GM12891 (cell line): Measurements from ENCODE around the gene TBXAS1.

Experiments used
- DNase-seq: peaks from one replicate; pipeline ENCODE4 v3.0.0; 2011; ENCODE audit warnings: low spot score; ENCODE audit not compliant: insufficient read length
- FAIRE-seq: peaks from 2 replicates; lab custom pipeline; 2011; peaks lifted over from hg19 to GRCh38; lab: Jason Lieb, UNC
- PAX5 ChIP-seq: IDR thresholded peaks from 2 replicates; pipeline ENCODE4 v1.6.1; 2011; ENCODE audit warnings: low read length, moderate library complexity, mild to moderate bottlenecking; ENCODE audit not compliant: insufficient read depth, severe bottlenecking
- POLR2A ChIP-seq: IDR thresholded peaks from 2 replicates; pipeline ENCODE4 v1.6.1; 2011; ENCODE audit warnings: low read depth, low read length, control low read depth
- POLR2AphosphoS5 ChIP-seq: IDR thresholded peaks from 2 replicates; pipeline ENCODE4 v1.6.1; 2011; ENCODE audit warnings: low read depth, low read length, control low read depth
- POU2F2 ChIP-seq: IDR thresholded peaks from 2 replicates; pipeline ENCODE4 v1.6.1; 2011; ENCODE audit warnings: low read depth, mild to moderate bottlenecking, control low read depth, low read length, moderate library complexity
- SPI1 ChIP-seq: IDR thresholded peaks from 2 replicates; pipeline ENCODE4 v1.6.1; 2011; ENCODE audit warnings: low read depth, low read length, control low read depth
- TAF1 ChIP-seq: IDR thresholded peaks from 2 replicates; pipeline ENCODE4 v1.6.1; 2011; ENCODE audit warnings: low read depth, low read length, control low read depth

The TBXAS1 gene

DNA sequence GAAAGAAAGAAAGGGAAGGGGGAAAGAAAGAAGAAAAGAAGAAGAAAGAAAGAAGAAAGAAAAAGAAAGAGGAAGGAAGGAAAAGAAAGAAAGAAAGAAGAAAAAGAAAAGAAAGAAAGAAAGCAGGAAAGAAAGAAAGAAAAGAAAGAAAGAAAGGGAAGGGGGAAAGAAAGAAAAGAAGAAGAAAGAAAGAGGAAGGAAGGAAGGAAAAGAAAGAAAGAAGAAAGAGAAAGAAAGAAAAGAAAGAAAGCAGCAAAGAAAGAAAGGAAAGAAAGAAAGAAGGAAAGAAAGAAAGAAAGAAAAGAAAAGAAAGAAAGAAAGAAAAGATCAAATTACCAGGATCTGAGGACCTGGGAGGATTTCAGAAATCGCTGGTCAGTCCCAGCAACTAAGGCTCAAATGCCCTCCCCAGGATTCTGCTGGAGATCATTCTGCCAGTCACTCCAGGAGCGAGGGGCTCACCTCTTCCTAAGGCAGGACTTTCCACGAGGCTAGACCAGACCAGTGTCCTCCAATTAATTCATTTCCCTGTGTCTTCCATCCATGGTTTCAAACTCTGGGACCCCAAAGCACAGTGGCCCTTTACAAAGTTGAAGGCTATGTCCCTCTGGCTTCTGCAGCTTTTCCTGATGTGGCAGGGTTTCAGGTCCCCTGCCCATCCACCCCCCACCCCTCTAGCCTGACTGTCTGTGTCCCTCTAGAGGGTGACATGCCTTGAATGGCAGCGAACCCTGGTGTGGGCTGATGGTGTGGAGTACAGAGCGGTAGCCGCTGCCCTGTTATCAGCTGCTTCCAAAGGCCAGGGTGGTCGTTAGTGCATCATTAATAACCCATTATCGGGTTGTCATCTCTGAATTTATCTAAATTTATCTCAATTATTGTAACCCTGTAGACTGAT is 155.8 kb downstream of the TBXAS1 start:
- DNase-seq, result no peak
- no peak for FAIRE-seq
- TF ChIP-seq TAF1 (no peak), POU2F2 (no peak), PAX5 (no peak), SPI1 (no peak), POLR2AphosphoS5 (no peak), POLR2A (no peak)

DNA sequence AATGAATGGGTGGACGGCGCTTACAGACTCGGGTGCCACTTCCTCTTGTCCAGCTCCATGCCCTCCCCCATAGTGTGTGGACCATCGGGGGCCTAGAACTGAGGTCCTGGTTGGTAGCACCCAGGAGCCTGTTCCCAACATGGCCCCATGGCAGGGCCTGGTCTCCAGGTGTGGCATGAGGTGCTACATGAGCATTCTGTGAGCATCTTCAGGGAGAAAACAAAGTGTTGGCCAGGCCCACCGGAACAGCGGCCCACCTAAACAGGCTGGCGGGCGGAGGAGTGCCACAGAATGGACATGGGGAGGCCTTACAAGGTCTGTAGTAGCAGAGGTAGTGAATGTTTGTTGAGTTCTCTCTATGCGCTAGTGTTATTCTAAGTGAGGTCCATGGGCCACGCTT is 156.7 kb downstream of the TBXAS1 start:
- FAIRE-seq, result no peak
- no peak for TF ChIP-seq TAF1
- TF ChIP-seq PAX5, result no peak
- DNase-seq, result no peak

DNA sequence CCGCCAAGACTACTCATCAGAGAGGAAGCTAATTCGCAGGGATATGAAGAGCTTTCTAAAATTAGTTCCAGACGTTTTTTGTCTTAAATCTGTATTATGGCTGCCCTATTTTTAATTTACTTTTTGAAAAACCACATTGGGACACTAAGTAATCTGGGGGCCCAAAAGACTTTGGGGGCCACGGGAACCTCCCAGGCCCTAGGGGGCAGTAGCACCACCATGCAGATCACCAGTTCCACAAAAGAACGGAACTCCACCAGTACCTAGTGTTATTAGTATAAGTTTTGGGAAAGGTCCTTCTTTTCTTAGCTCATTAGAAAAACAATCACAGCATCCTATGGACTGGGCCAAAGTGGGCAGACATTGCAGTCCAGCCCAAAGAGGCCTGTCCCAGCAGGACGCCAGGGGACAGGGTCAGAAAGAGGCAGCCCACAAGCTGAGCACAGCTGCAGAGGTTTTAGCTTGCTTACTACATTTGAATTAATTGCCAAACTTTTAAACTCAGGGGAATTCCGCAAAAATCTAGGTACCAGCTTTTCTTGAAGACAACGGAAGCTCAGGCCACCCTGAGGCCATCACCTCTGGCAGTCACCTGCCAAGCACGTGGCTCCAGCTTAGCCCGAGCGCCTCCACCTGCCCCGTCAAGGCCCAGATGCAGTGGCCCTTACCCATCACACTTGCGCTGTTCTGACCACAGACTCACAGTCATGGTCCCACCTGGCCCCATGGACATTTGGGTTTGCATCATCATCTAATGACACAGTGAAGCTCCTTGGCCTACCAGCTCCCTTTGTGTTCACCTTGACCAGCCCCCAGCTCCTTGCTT is 158.8 kb downstream of the TBXAS1 start:
- no peak for TF ChIP-seq SPI1
- no peak for TF ChIP-seq POLR2AphosphoS5
- TF ChIP-seq TAF1, result no peak
- TF ChIP-seq POU2F2, result no peak
- no peak for TF ChIP-seq POLR2A
- TF ChIP-seq PAX5, result no peak
- FAIRE-seq, result no peak
- no peak for DNase-seq

DNA sequence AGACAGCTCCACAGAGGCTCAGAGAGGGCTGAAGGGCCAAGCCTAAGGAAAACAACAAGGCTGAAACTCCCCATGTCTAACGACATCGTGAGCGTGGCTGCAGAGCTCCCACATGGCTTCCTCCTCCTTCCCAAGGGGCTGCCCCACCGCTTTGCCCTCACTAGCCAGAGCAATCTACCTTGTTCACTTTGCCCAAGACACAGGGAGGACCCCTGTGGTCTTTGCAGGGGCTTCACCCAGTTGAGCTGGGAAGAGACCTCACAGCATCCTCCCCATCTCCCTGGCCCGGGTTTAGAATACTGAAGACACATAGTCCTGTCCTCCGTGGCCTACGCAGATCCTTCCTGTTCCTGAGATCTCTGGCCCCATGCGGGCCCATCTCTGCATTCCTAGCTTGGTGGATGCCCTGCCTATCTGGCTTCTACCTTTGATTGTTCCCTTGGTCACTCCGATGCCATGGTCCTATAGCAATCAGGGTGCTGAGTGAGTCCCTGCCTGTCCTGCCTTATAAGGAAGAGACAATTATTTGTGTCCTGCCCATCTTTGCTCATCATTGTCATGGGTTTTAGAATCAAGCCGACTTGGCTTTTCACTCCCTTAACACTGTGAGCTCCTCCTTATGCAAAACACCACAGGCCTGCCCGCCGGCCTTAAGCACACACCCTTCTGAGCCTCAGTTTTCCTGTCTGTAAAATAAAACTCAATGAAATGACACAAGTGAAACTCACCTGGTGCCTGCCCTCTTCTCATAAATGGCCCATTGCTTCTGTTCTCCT is 160.5 kb downstream of the TBXAS1 start:
- FAIRE-seq, result peak; percentile 56

DNA sequence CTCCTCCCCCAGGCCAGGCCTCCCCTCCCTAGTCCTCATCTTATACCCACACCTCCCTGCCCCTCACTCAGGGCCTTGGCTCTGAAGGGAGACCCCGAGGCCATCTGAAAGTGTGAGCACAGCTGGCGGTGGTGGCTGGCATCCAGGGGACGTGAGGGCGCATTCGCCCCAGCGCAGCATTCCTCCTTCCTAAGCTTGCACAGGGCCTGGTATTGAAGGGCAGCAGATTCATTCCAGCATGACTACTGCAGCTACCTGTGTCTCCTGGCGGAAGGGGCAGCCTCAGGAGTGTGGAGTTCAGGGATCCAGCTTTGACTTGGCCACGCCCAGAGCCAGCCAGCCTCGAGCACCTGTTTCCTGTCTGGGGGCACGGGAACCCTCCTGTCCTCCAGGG is 161.1 kb downstream of the TBXAS1 start:
- no peak for TF ChIP-seq POU2F2
- TF ChIP-seq POLR2AphosphoS5, result no peak
- TF ChIP-seq SPI1, result no peak
- TF ChIP-seq PAX5, result no peak
- no peak for TF ChIP-seq POLR2A
- no peak for TF ChIP-seq TAF1
- FAIRE-seq (no peak), DNase-seq (no peak)

More for the DNA sequence above, 160.5 kb downstream of the TBXAS1 start:
- no peak for DNase-seq
- TF ChIP-seq POLR2A (no peak), POU2F2 (no peak), SPI1 (no peak), POLR2AphosphoS5 (no peak), PAX5 (no peak), TAF1 (no peak)

DNA sequence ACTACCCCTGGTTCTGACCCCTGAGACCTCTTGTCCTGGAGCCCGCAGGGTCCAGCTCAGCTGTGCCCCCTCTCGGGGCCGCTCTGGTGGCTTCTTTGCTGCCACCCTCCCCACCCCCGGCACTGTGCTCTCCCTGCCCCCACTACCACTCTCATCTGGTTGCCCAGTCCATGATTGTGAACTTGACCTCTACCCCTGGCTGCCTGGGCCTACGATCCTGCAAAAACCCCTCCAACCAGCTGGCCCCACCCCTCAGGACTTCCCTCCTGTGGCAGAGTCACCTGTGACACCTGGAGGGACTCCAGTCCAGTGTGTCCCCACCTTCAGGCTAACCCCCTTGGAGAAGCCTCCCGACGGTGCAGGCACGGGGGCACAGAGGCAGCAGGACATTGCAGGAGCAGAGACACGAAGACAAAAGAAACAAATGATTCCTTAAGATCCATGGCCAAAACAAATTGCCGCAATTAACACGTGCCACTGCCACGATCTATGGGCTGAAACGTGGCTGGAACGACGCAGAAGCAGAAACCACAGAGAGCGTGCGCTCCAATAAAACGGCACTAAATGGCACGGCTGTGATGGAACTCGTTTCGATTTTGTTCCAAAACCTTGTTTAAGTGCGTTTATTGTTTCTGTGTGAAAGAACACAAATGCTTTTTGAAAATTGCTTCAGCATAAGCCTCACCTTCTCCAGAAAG is 161.7 kb downstream of the TBXAS1 start:
- no peak for DNase-seq
- FAIRE-seq, result no peak
- TF ChIP-seq POU2F2, result no peak
- TF ChIP-seq POLR2A, result no peak
- TF ChIP-seq TAF1, result no peak
- TF ChIP-seq PAX5, result no peak
- TF ChIP-seq POLR2AphosphoS5, result no peak
- TF ChIP-seq SPI1, result no peak

DNA sequence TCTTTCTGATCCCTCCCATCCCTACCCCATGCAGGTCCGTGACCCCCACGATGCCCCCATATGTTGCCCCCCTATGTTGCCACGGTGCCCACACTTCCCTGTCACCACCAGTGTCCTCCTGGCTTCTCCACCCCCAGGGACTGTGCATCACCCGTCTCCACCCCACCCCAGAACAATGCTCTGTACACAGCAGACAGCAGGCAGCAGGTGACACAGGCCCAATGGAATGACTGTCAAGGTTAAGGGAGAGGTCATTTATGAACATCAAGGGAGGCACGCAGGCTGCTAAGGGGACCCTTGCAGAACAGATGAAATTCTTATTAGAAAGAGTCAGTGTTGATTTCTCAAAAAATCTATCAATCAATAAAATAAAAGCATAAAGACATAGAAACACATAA is 162.2 kb downstream of the TBXAS1 start:
- FAIRE-seq, result no peak
- no peak for DNase-seq
- TF ChIP-seq POLR2A (no peak), POLR2AphosphoS5 (no peak), TAF1 (no peak), POU2F2 (no peak), SPI1 (no peak), PAX5 (no peak)

DNA sequence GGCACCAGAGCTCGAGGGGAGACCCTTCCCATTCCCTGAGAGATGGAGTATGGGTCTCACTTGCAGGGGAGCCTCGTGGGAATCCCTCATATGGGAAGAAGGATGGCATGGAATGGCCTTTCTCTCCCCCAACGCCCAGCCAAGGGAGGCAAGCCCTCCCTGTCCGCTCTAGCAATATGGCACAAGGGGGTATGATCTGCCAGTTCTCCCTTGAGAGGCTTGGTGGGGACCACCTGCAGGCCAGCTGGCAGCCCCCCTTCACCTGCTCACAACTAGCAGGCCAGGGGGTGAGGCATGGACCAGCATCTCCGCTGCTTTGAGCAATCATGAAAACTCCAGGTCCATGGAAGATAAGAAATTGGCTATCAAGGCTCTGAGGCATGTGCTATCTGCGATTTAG is 162.8 kb downstream of the TBXAS1 start:
- DNase-seq, result no peak
- FAIRE-seq, result no peak
- no peak for TF ChIP-seq TAF1
- TF ChIP-seq POLR2AphosphoS5, result no peak

DNA sequence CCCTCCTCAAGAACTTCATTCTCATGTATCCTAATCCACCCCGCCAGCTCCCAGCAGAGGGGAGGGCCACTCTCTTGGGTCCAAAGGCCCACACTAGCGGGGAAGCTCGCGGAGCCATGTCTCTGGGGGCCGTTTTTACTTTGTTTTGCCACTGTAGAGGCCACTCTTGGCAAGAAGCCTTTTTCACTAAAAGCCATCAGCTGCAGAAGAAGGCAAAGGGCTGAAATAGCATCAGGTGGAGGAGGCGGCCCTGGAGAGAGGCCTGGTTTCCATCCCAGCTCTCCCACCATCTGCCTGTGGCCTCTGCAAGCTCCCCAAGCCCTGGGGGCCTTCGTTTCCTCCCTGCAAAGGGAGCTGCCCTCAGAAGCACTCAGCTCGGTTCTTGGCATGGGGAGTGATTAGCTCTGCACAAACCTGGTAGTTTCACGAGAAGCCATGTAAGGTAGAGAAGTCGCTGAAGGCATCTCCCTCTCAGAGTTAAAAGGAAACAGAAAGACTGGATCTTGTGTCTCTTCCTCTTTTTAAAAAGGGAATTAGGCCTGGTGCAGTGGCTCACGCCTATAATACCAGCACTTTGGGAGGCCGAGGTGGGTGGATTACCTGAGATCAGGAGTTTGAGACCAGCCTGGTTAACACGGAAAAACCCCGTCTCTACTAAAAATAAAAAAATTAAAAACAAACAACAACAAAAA is 163.4 kb downstream of the TBXAS1 start:
- no peak for TF ChIP-seq POLR2AphosphoS5
- TF ChIP-seq SPI1, result no peak
- TF ChIP-seq POU2F2, result no peak
- TF ChIP-seq POLR2A, result no peak
- no peak for TF ChIP-seq PAX5
- TF ChIP-seq TAF1, result no peak
- FAIRE-seq, result no peak
- DNase-seq, result no peak
